ENCODE results near the gene SLC35F5. TPM values are rescaled to one million over a fixed set of nuclear protein-coding genes. Genes with fewer than 3 reads are reported as not detected.

The SLC35F5 gene
- total and polyA plus RNA-seq, 10 of the 15 experiments (the other 5 are each of a cell fraction or from before 2014, with no cell fraction given) = 1.8 to 31.3 (median 16.5) TPM

- TF ChIP-seq NR2C1 (IDR thresholded peaks at IDR 0.05) (no peak), CEBPZ (IDR thresholded peaks at IDR 0.05; ENCODE audit: low read depth, low read length) (no peak), HSF1 (IDR thresholded peaks at IDR 0.05; ENCODE audit: low read depth, low read length) (no peak), GATAD2B (conservative IDR thresholded peaks at IDR 0.05; ENCODE audit: low read depth) (no peak), RB1 (IDR thresholded peaks at IDR 0.05; ENCODE audit: borderline replicate concordance) (no peak), RFX5 (IDR thresholded peaks at IDR 0.05; ENCODE audit: low read depth, low read length) (no peak), E2F4 (IDR thresholded peaks at IDR 0.05; ENCODE audit: low read depth, low read length) (no peak), SIN3A (IDR thresholded peaks at IDR 0.05; ENCODE audit: low read depth, low read length) (no peak)
These were observed 43.5 kb downstream of the SLC35F5 start (continued) for GRCh38 chr2:113712941-113713340.

All from GM12878 (cell line).